Liver (tissue), 9 donors: ENCODE data around the gene CTNNA1. TPM values are rescaled to one million over a fixed set of nuclear protein-coding genes. Genes with fewer than 3 reads are reported as not detected.
"Not testable (repeated sequence)": the region's sequence is repeated elsewhere in the genome, so short reads cannot be mapped to it uniquely, and the experiment has no call there.

Source experiments
- DNase-seq: peaks from one replicate; pipeline ENCODE4 v3.0.0-alpha.2; 2017; ENCODE audit warnings: low spot score
- H3K27ac ChIP-seq, 2 donors: one replicate each; pipeline ENCODE4 v1.7.0; 2013; ENCODE audit warnings: inconsistent platforms in 2 of 2, low read length in 2 of 2, control low read depth in 1 of 2, low read depth in 1 of 2, mild to moderate bottlenecking in 1 of 2
- H3K27me3 ChIP-seq, 4 donors: one replicate each; pipeline versions ENCODE4 v1.6.1 to v1.7.0; 2013; ENCODE audit warnings: low read length in 3 of 4, inconsistent platforms in 1 of 4, mild to moderate bottlenecking in 1 of 4, moderate library complexity in 1 of 4; ENCODE audit not compliant: control insufficient read depth in 4 of 4, insufficient read depth in 4 of 4
- H3K36me3 ChIP-seq, 4 donors: one replicate each; pipeline versions ENCODE4 v1.6.1 to v1.7.0; 2013; ENCODE audit warnings: low read length in 3 of 4, mild to moderate bottlenecking in 3 of 4, low read depth in 1 of 4, moderate library complexity in 1 of 4; ENCODE audit not compliant: control insufficient read depth in 4 of 4, insufficient read depth in 3 of 4
- H3K4me1 ChIP-seq, 4 donors: one replicate each; pipeline versions ENCODE4 v1.6.1 to v1.7.0; 2013; ENCODE audit warnings: low read length in 3 of 4, mild to moderate bottlenecking in 3 of 4, moderate library complexity in 1 of 4; ENCODE audit not compliant: control insufficient read depth in 4 of 4, insufficient read depth in 4 of 4
- H3K4me3 ChIP-seq, 3 donors: one replicate each; pipeline versions ENCODE4 v1.6.1 to v1.7.0; 2013; ENCODE audit warnings: low read length in 3 of 3, control low read depth in 1 of 3, low read depth in 1 of 3, mild to moderate bottlenecking in 1 of 3
- H3K9ac ChIP-seq, 2 donors: one replicate each; pipeline ENCODE4 v1.7.0; 2013; ENCODE audit warnings: low read length in 2 of 2, mild to moderate bottlenecking in 2 of 2, moderate library complexity in 2 of 2, control low read depth in 1 of 2, low read depth in 1 of 2
- H3K9me3 ChIP-seq, 4 donors: one replicate each; pipeline versions ENCODE4 v1.6.1 to v1.7.0; 2013; ENCODE audit warnings: low read length in 3 of 4; ENCODE audit not compliant: control insufficient read depth in 4 of 4
- ATF3 ChIP-seq: IDR thresholded peaks from 2 replicates; pipeline ENCODE4 v1.6.1; 2016; ENCODE audit warnings: antibody characterized with exemption
- FOXA1 ChIP-seq: IDR thresholded peaks from 2 replicates; pipeline ENCODE4 v1.6.1; 2016; ENCODE audit warnings: antibody characterized with exemption
- FOXA2 ChIP-seq: IDR thresholded peaks from 2 replicates; pipeline ENCODE4 v1.6.1; 2016; ENCODE audit warnings: antibody characterized with exemption
- HNF4A ChIP-seq, 2 donors: conservative IDR thresholded peaks; 2 replicates each; pipeline ENCODE4 v1.6.1; 2016; ENCODE audit warnings: antibody characterized with exemption in 2 of 2, mild to moderate bottlenecking in 2 of 2
- HNF4G ChIP-seq: IDR thresholded peaks from 2 replicates; pipeline ENCODE4 v1.6.1; 2016; ENCODE audit warnings: antibody characterized with exemption
- JUND ChIP-seq, 2 donors: IDR thresholded peaks; 2 replicates each; pipeline ENCODE4 v1.6.1; 2016; ENCODE audit warnings: antibody characterized with exemption in 2 of 2
- MAX ChIP-seq: IDR thresholded peaks from 2 replicates; pipeline ENCODE4 v1.6.1; 2016; ENCODE audit warnings: antibody characterized with exemption
- NR2F2 ChIP-seq: IDR thresholded peaks from 2 replicates; pipeline ENCODE4 v1.6.1; 2016; ENCODE audit warnings: antibody characterized with exemption
- RAD21 ChIP-seq, 2 donors: IDR thresholded peaks; 2 replicates each; pipeline ENCODE4 v1.6.1; 2016; ENCODE audit warnings: antibody characterized with exemption in 2 of 2, mild to moderate bottlenecking in 2 of 2
- REST ChIP-seq: IDR thresholded peaks from 2 replicates; pipeline ENCODE4 v1.6.1; 2016; ENCODE audit warnings: antibody characterized with exemption, mild to moderate bottlenecking
- RXRA ChIP-seq, 2 donors: IDR thresholded peaks; 2 replicates each; pipeline ENCODE4 v1.6.1; 2017 to 2018; ENCODE audit warnings: antibody characterized with exemption in 2 of 2, mild to moderate bottlenecking in 1 of 2
- SP1 ChIP-seq: IDR thresholded peaks from 2 replicates; pipeline ENCODE4 v1.6.1; 2018; ENCODE audit warnings: antibody characterized with exemption, mild to moderate bottlenecking
- TAF1 ChIP-seq: conservative IDR thresholded peaks from 2 replicates; pipeline ENCODE4 v1.6.1; 2016; ENCODE audit warnings: antibody characterized with exemption, mild to moderate bottlenecking
- YY1 ChIP-seq: IDR thresholded peaks from 2 replicates; pipeline ENCODE4 v1.6.1; 2016; ENCODE audit warnings: antibody characterized with exemption, mild to moderate bottlenecking
- ZBTB33 ChIP-seq: IDR thresholded peaks from 2 replicates; pipeline ENCODE4 v1.6.1; 2016; ENCODE audit warnings: antibody characterized with exemption
- WGBS: extraction: QIAGEN DNeasy Blood & Tissue Kit; methylation state at CpG from one replicate; pipeline ENCODE4 v1.1.7; 2013; 5-methylcytosine and 5-hydroxymethylcytosine counted together
- polyA plus RNA-seq, 2 donors: library from polyadenylated mRNA; stranded (reverse) in 1 of 2; unstranded in 1 of 2; fragments of 200-250 nt in 1 of 2; fragments of >200 nt in 1 of 2; fragmentation: Nextera tagmentation in 1 of 2; extraction: Ambion mirVana in 1 of 2; gene quantifications; one replicate each; pipeline versions ENCODE4 v1.2.1 to v1.2.3, GENCODE V29; 2013 to 2015
- total RNA-seq, 2 donors: library from RNA; depleted of rRNA; stranded (reverse); fragments of >200 nt; gene quantifications; one replicate each; pipeline ENCODE4 v1.2.3, GENCODE V29; 2014
- TF ChIP-seq, protein P1 (sequence below): fragments of 150-350 bp; IDR thresholded peaks from 2 replicates; pipeline ENCODE4 v1.5.1; 2017; ENCODE audit warnings: improper control_type of control experiment, low read depth, low read length; ENCODE audit not compliant: missing input control
- donor health status: healthy.
- donor health status: healthy.
- donor health status: healthy.
- donor health status: healthy.
- donor health status: healthy.

The CTNNA1 gene
- total and polyA plus RNA-seq, 4 donors, result 39.9 to 150 (median 103) TPM

DNA sequence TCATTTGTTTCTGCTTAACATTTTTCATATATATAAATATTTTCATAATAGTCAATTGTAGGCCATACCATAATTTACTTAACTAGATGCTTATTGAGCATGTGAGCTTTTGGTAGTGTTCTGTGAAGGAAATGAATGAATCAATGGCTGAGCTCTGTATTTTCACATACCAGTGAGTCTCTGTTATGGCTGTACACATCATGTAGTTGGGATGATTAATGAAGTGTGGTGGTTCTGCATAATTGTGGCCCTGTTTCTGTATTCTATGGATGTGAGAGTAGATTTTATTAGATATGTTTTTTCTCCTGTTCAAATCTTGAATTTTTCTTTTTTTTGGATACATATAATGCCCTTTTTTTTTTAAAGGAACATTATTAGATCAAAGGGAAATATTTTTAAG lies 56.2 kb downstream of the CTNNA1 start (continued):
- no peak for TF ChIP-seq FOXA1
- TF ChIP-seq YY1, result no peak
- TF ChIP-seq NR2F2, result no peak
- no peak for TF ChIP-seq JUND (IDR thresholded peaks at IDR 0.05)
- TF ChIP-seq TAF1, result no peak
- TF ChIP-seq RAD21 (IDR thresholded peaks at IDR 0.05), result no peak
- TF ChIP-seq ZBTB33, result no peak

DNA sequence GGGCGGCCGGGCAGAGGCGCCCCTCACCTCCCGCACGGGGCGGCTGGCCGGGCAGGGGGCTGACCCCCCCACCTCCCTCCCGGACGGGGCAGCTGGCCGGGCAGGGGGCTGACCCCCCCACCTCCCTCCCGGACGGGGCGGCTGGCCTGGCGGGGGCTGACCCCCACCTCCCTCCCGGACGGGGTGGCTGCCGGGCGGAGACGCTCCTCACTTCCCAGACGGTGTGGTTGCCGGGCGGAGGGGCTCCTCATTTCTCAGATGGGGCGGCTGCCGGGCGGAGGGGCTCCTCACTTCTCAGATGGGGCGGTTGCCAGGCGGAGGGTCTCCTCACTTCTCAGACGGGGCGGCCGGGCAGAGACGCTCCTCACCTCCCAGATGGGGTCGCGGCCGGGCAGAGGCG lies 57.6 kb downstream of the CTNNA1 start:
- peaks cover 0 to 12% (median 9%) of the 10 kb centered on the region in 4 donors for H3K36me3 ChIP-seq
- not testable (repeated sequence) for H3K4me1 ChIP-seq, H3K9ac ChIP-seq, H3K27me3 ChIP-seq, H3K4me3 ChIP-seq, H3K9me3 ChIP-seq, H3K27ac ChIP-seq, DNase-seq
- 97% methylated on average over 22 of the region's 35 CpGs for WGBS

DNA sequence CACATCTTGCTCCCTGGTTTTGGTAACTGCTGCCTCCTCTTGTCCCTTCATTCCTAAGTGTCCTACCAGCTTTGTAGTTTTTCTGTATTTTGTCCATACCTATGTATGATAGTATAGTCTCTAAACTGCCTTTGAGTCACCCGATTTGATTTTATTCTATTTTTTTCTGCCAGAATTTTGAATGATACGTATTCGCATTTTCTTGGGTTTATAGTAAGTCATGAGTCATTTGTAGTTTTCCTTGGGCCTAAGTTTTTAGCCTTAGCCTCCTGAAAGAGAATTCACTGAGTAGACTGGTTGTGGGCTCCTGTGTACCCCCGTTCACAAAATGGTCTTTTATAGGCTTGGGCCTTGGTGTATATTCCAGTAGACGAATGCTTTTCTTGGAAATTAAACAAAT lies 62.3 kb downstream of the CTNNA1 start:
- no peak overlapping the region for H3K9ac ChIP-seq
- TF ChIP-seq YY1 (no peak), ZBTB33 (no peak), FOXA2 (no peak), REST (no peak), SP1 (no peak), HNF4G (no peak), JUND (IDR thresholded peaks at IDR 0.05) (no peak), TAF1 (no peak), RXRA (IDR thresholded peaks at IDR 0.05) (no peak), ATF3 (no peak), MAX (no peak), FOXA1 (no peak), HNF4A (conservative IDR thresholded peaks at IDR 0.05) (no peak), NR2F2 (no peak)
- TF ChIP-seq, protein P1, sequence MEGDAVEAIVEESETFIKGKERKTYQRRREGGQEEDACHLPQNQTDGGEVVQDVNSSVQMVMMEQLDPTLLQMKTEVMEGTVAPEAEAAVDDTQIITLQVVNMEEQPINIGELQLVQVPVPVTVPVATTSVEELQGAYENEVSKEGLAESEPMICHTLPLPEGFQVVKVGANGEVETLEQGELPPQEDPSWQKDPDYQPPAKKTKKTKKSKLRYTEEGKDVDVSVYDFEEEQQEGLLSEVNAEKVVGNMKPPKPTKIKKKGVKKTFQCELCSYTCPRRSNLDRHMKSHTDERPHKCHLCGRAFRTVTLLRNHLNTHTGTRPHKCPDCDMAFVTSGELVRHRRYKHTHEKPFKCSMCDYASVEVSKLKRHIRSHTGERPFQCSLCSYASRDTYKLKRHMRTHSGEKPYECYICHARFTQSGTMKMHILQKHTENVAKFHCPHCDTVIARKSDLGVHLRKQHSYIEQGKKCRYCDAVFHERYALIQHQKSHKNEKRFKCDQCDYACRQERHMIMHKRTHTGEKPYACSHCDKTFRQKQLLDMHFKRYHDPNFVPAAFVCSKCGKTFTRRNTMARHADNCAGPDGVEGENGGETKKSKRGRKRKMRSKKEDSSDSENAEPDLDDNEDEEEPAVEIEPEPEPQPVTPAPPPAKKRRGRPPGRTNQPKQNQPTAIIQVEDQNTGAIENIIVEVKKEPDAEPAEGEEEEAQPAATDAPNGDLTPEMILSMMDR, result no peak
- H3K4me3 ChIP-seq, result no peak overlapping the region
- no peak overlapping the region for H3K27ac ChIP-seq
- DNase-seq, result no peak
- H3K36me3 ChIP-seq, result peaks cover 2 to 11% (median 9%) of the 10 kb centered on the region in 4 donors
- no peaks in the 10 kb centered on the region for H3K27me3 ChIP-seq
- H3K4me1 ChIP-seq, result no peaks in the 10 kb centered on the region
- WGBS, result 97% methylated on average over 5 of the region's 5 CpGs
- H3K9me3 ChIP-seq, result no peaks in the 10 kb centered on the region
